M059J (cell line): ENCODE data around the gene PDIA3. TPM values are rescaled to one million over a fixed set of nuclear protein-coding genes. Genes with fewer than 3 reads are reported as not detected.

Experiments used
- total RNA-seq: library from RNA; depleted of rRNA; stranded (reverse); fragments of >200 nt; shearing (Covaris generic); gene quantifications from 2 replicates; pipeline ENCODE4 v1.2.3, GENCODE V29; 2014; rRNA removed

PDIA3 gene
- total RNA-seq, 1 experiment from 2014 or later = 341 TPM

Other genes starting within 250 kb of the PDIA3 start
- gene MAP1A, start 228.8 kb upstream of the PDIA3 start, total RNA-seq = 1.7 and 3.8 TPM in 2 replicates
- gene PPIP5K1, start 156.2 kb upstream of the PDIA3 start, total RNA-seq = 5.2 and 7.8 TPM in 2 replicates
- not detected in 2 replicates for gene CKMT1B, start 152.4 kb upstream of the PDIA3 start, total RNA-seq
- not detected in 2 replicates for gene STRC, start 127.6 kb upstream of the PDIA3 start, total RNA-seq
- gene CATSPER2, start 97.6 kb upstream of the PDIA3 start, total RNA-seq = 0.10 and 0.39 TPM in 2 replicates
- not detected in 2 replicates for gene CKMT1A, start 52.6 kb upstream of the PDIA3 start, total RNA-seq
- 0.86 and 2.4 TPM in 2 replicates for gene ELL3, start 30.5 kb downstream of the PDIA3 start, total RNA-seq
- 1,074 and 1,826 TPM in 2 replicates for gene SERF2, start 45.9 kb downstream of the PDIA3 start, total RNA-seq
- gene SERINC4, start 53.8 kb downstream of the PDIA3 start, total RNA-seq = not detected in 2 replicates
- gene HYPK, start 54.2 kb downstream of the PDIA3 start, total RNA-seq = 4.6 and 20.9 TPM in 2 replicates
- gene MFAP1, start 78.3 kb downstream of the PDIA3 start, total RNA-seq = 22.0 and 34.0 TPM in 2 replicates
- gene WDR76, start 80.6 kb downstream of the PDIA3 start, total RNA-seq = 38.7 and 75.3 TPM in 2 replicates